Measurements from ENCODE around the gene ACTN2.

ACTN2 gene

GRCh38 chr1:236812334-236813030, 126.2 kb downstream of the ACTN2 start:
- no peak for DNase-seq (ENCODE audit: low read depth in 1 of 2, low spot score in 1 of 2)

All from activated T-helper 1 cell treated with anti-CD3 and anti-CD28 coated beads, Interleukin-2, amount 50 U/mL, for 16 hours (primary cell).